GM23338 (cell line): ENCODE results near the gene TBL1XR1. TPM values are rescaled to one million over a fixed set of nuclear protein-coding genes. Genes with fewer than 3 reads are reported as not detected.

Experiments used
- ATAC-seq: fragments of 200-7000 bp; cut with Tn5 transposase; 3 replicates; pipeline ENCODE4 v1.9.1; 2020
- DNase-seq: peaks from one replicate; pipeline ENCODE4 v3.0.0-alpha.2; 2015; ENCODE audit warnings: low spot score
- H2AFZ ChIP-seq: fragments of 200-600 bp; sonication (generic); 2 replicates; pipeline ENCODE4 v1.8.0; 2016; ENCODE audit warnings: antibody characterized with exemption, mild to moderate bottlenecking, moderate library complexity
- H3F3A ChIP-seq: fragments of 200-600 bp; sonication (generic); replicated peaks from 2 replicates; pipeline ENCODE4 v1.8.0; 2017; ENCODE audit warnings: antibody characterized with exemption, mixed run types, low read depth
- H3K27ac ChIP-seq: fragments of 200-600 bp; sonication (generic); 2 replicates; pipeline ENCODE4 v1.6.1; 2016; ENCODE audit warnings: low read depth
- H3K27me3 ChIP-seq: fragments of 200-600 bp; sonication (generic); 2 replicates; pipeline ENCODE4 v1.8.0; 2016; ENCODE audit warnings: mild to moderate bottlenecking, mixed run types, moderate library complexity; ENCODE audit not compliant: insufficient read depth
- H3K36me3 ChIP-seq: fragments of 200-600 bp; sonication (generic); 2 replicates; pipeline ENCODE4 v1.8.0; 2016; ENCODE audit warnings: mild to moderate bottlenecking; ENCODE audit not compliant: insufficient read depth
- H3K4me1 ChIP-seq: fragments of 200-600 bp; sonication (generic); 2 replicates; pipeline ENCODE4 v1.8.0; 2016; ENCODE audit warnings: mild to moderate bottlenecking, moderate library complexity; ENCODE audit not compliant: insufficient read depth
- H3K4me2 ChIP-seq: fragments of 200-600 bp; sonication (generic); 2 replicates; pipeline ENCODE4 v1.7.1; 2017; ENCODE audit warnings: mixed run types
- H3K4me3 ChIP-seq: fragments of 200-600 bp; sonication (generic); 2 replicates; pipeline ENCODE4 v1.6.1; 2016; ENCODE audit warnings: mixed run types
- H3K79me2 ChIP-seq: fragments of 200-600 bp; sonication (generic); replicated peaks from 2 replicates; pipeline ENCODE4 v1.8.0; 2017; ENCODE audit warnings: mild to moderate bottlenecking; ENCODE audit not compliant: insufficient read depth
- H3K9me2 ChIP-seq: fragments of 200-600 bp; sonication (generic); 2 replicates; pipeline ENCODE4 v1.8.0; 2017; ENCODE audit not compliant: insufficient read depth
- H4K20me1 ChIP-seq: fragments of 200-600 bp; sonication (generic); replicated peaks from 2 replicates; pipeline ENCODE4 v1.8.0; 2017; ENCODE audit warnings: mild to moderate bottlenecking; ENCODE audit not compliant: insufficient read depth
- H3K27ac Mint-ChIP-seq: 2 replicates; pipeline ENCODE4 v1.8.0; 2020; ENCODE audit warnings: inconsistent platforms, mild to moderate bottlenecking, moderate library complexity, mixed read lengths
- H3K27me3 Mint-ChIP-seq: 3 replicates; pipeline ENCODE4 v1.8.0; 2022; ENCODE audit warnings: low read depth, mild to moderate bottlenecking, moderate library complexity, mixed read lengths, inconsistent platforms; ENCODE audit not compliant: insufficient read depth, poor library complexity
- H3K36me3 Mint-ChIP-seq: 3 replicates; pipeline ENCODE4 v1.8.0; 2021; ENCODE audit warnings: low read depth, mild to moderate bottlenecking, inconsistent platforms, moderate library complexity, mixed read lengths
- H3K4me1 Mint-ChIP-seq: 3 replicates; pipeline ENCODE4 v1.8.0; 2020; ENCODE audit warnings: mild to moderate bottlenecking, inconsistent platforms, mixed read lengths
- H3K4me3 Mint-ChIP-seq: 3 replicates; pipeline ENCODE4 v1.8.0; 2021; ENCODE audit warnings: moderate library complexity, mild to moderate bottlenecking, inconsistent platforms, mixed read lengths
- H3K9me3 Mint-ChIP-seq: 3 replicates; pipeline ENCODE4 v1.8.0; 2020; ENCODE audit warnings: moderate library complexity, mild to moderate bottlenecking, inconsistent platforms, mixed read lengths
- CTCF ChIP-seq, 2 experiments: fragments of 200-600 bp in 1 of 2; sonication (generic) in 1 of 2; conservative IDR thresholded peaks; 2 replicates each; pipeline versions ENCODE4 v1.5.1 to v1.6.1; 2016 to 2017; ENCODE audit warnings: antibody characterized with exemption in 2 of 2, low read depth in 2 of 2, mild to moderate bottlenecking in 2 of 2, moderate library complexity in 1 of 2
- ETS1 ChIP-seq: IDR thresholded peaks from 2 replicates; pipeline ENCODE4 v1.6.1; 2016; ENCODE audit warnings: antibody characterized with exemption
- EZH2 ChIP-seq: fragments of 200-600 bp; sonication (generic); IDR thresholded peaks from one replicate; pipeline ENCODE4 v1.8.0; 2017; ENCODE audit warnings: antibody characterized with exemption, mild to moderate bottlenecking, low read depth; ENCODE audit not compliant: unreplicated experiment
- EZH2phosphoT487 ChIP-seq: fragments of 200-600 bp; sonication (generic); IDR thresholded peaks from one replicate; pipeline ENCODE4 v1.8.1; 2018; ENCODE audit warnings: antibody characterized with exemption; ENCODE audit not compliant: unreplicated experiment
- JUNB ChIP-seq: IDR thresholded peaks from one replicate; pipeline ENCODE4 v1.6.1; 2016; ENCODE audit warnings: antibody characterized with exemption; ENCODE audit not compliant: unreplicated experiment
- NANOG ChIP-seq: IDR thresholded peaks from 2 replicates; pipeline ENCODE4 v1.6.1; 2016; ENCODE audit warnings: antibody characterized with exemption, borderline replicate concordance
- POLR2AphosphoS5 ChIP-seq: IDR thresholded peaks from 2 replicates; pipeline ENCODE4 v1.6.1; 2016; ENCODE audit warnings: antibody characterized with exemption, low read depth
- REST ChIP-seq: IDR thresholded peaks from one replicate; pipeline ENCODE4 v1.6.1; 2018; ENCODE audit warnings: antibody characterized with exemption; ENCODE audit not compliant: unreplicated experiment
- STAT1 ChIP-seq: IDR thresholded peaks from one replicate; pipeline ENCODE4 v1.6.1; 2016; ENCODE audit warnings: antibody characterized with exemption; ENCODE audit not compliant: unreplicated experiment
- ZNF114 ChIP-seq: fragments of 250-450 bp; sonication (Bioruptor Pico); IDR thresholded peaks from 2 replicates; pipeline ENCODE4 v1.5.0; 2020; ENCODE audit warnings: mild to moderate bottlenecking, moderate library complexity
- ZNF462 ChIP-seq: fragments of 250-450 bp; sonication (Bioruptor Pico); IDR thresholded peaks from 2 replicates; pipeline ENCODE4 v1.5.0; 2020; ENCODE audit warnings: mild to moderate bottlenecking, moderate library complexity
- polyA plus RNA-seq: library from polyadenylated mRNA; unstranded; fragments of >200 nt; fragmentation: Nextera tagmentation; extraction: Ambion mirVana; gene quantifications from 2 replicates; pipeline ENCODE4 v1.2.1, GENCODE V29; 2016
- total RNA-seq: library from RNA; depleted of rRNA; stranded (reverse); fragments of >200 nt; shearing (Covaris generic); gene quantifications from 2 replicates; pipeline ENCODE4 v1.2.3, GENCODE V29; 2014

The TBL1XR1 gene
- total and polyA plus RNA-seq, 2 experiments from 2014 or later: 49.6 to 122 TPM

GRCh38 chr3:177089110-177089509, 108.2 kb downstream of the TBL1XR1 start:
- peak; percentile 97 for ATAC-seq
- peak; percentile 63 for DNase-seq
- no peak for TF ChIP-seq CTCF (conservative IDR thresholded peaks at IDR 0.05; ENCODE audit: low read depth in 2 of 2)
- no peak for TF ChIP-seq NANOG
- no peak for TF ChIP-seq EZH2
- no peak for TF ChIP-seq STAT1
- TF ChIP-seq ETS1: no peak
- no peak for TF ChIP-seq ZNF114 (CRISPR knock-in tag)
- no peak for TF ChIP-seq EZH2phosphoT487
- TF ChIP-seq POLR2AphosphoS5: no peak
- Histone ChIP-seq H3K4me3 (no peak overlapping the region), H2AFZ (no peak overlapping the region), H3K9me2 (no peaks in the 10 kb centered on the region), H3F3A (no peaks in the 10 kb centered on the region), H3K27ac (peak overlapping the region; percentile 62; the same call in 1 of the 2 replicates), H4K20me1 (peaks cover 62% of the 10 kb centered on the region), H3K79me2 (peaks cover 100% of the 10 kb centered on the region), H3K36me3 (no peaks in the 10 kb centered on the region), H3K27me3 (no peaks in the 10 kb centered on the region), H3K4me1 (peaks cover 41% of the 10 kb centered on the region), H3K4me2 (peak overlapping the region; percentile 45)
- Mint-ChIP-seq H3K9me3 (peaks cover 15% of the 10 kb centered on the region; the same call in 2 of the 3 replicates), H3K27me3 (peaks cover 3% of the 10 kb centered on the region), H3K4me3 (no peak overlapping the region), H3K27ac (no peak overlapping the region), H3K36me3 (peaks cover 29% of the 10 kb centered on the region), H3K4me1 (peaks cover 38% of the 10 kb centered on the region)

- peaks cover 99% of the 10 kb centered on the region for H3K79me2 ChIP-seq
- no peak overlapping the region for H3K4me2 ChIP-seq
- peaks cover 3% of the 10 kb centered on the region; the same call in 2 of the 3 replicates for H3K36me3 Mint-ChIP-seq
- peaks cover 37% of the 10 kb centered on the region for H3K4me1 Mint-ChIP-seq
- H3K4me1 ChIP-seq: peaks cover 35% of the 10 kb centered on the region
- no peak overlapping the region for H3K27ac ChIP-seq
- no peaks in the 10 kb centered on the region for H3K27me3 ChIP-seq
- no peak overlapping the region for H2AFZ ChIP-seq
- no peak overlapping the region for H3K27ac Mint-ChIP-seq
- no peaks in the 10 kb centered on the region for H3F3A ChIP-seq
- H3K4me3 ChIP-seq: no peak overlapping the region
- no peaks in the 10 kb centered on the region for H3K9me2 ChIP-seq
- peaks cover 3% of the 10 kb centered on the region for H3K27me3 Mint-ChIP-seq
- DNase-seq (no peak), ATAC-seq (no peak)
- peaks cover 57% of the 10 kb centered on the region for H4K20me1 ChIP-seq
- no peak overlapping the region for H3K4me3 Mint-ChIP-seq
- H3K36me3 ChIP-seq: no peaks in the 10 kb centered on the region
- H3K9me3 Mint-ChIP-seq: no peaks in the 10 kb centered on the region
- TF ChIP-seq REST: no peak
- no peak for TF ChIP-seq JUNB
- TF ChIP-seq ZNF462 (CRISPR knock-in tag): no peak
These were observed 111.5 kb downstream of the TBL1XR1 start for GRCh38 chr3:177085794-177086193.
